Putamen (tissue), 1 donor: ENCODE results near the gene GTPBP3.
A peak's percentile ranks its signal among the peaks of the same experiment; 100 is the strongest.
"Not testable (repeated sequence)": the region's sequence is repeated elsewhere in the genome, so short reads cannot be mapped to it uniquely, and the experiment has no call there.

Experiments
- DNase-seq: peaks from one replicate; pipeline ENCODE4 v3.0.0-alpha.2; 2016; ENCODE audit warnings: low spot score

The GTPBP3 gene

DNA sequence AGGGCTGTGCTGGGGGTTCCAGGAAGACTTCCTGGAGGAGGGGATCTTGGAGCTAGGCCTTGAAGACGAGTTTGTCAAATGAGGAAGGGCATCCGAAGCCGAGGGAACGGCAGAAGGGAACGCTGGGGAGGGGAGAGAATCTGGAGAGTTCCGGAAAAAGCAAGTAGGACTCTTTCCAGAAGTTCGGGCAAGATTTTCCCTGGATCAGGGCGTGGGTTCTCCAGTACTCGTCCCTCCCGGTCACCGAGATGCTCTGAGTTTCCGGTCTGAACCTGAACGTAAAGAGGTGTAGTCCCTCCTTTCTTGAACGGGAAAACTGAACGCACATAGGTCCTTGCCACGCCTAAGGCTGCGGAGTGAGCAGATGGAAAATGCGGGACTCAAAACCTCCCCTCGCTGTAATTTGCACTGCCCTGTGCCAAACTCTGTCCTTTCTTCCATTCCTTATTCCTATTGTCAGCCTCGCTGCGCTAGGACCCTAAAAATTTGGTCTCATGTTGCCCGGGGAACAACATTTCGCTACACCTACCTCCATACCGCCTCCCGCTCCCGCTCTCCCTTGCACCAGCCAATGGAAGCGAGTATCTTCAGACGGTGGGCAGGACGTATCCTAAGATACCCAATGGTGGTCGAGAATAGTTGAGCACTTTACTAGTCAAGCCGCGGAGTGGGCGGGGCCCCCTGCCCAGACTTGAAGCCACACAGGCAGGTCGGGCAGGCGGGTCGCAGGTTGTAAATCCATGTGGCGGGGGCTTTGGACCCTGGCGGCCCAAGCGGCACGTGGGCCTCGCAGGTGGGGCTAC is at the start of gene GTPBP3:
TSS of gene GTPBP3 (plus strand) at position 682 of the 803 bp plus-strand sequence. CDS start at position 741, 59 bp downstream.
- peak; percentile 99 for DNase-seq

GRCh38 chr19:17289489-17289888 is 47.9 kb upstream of the GTPBP3 start:
- DNase-seq: no peak

GRCh38 chr19:17292301-17293074 is 44.9 kb upstream of the GTPBP3 start:
- no peak for DNase-seq

DNA sequence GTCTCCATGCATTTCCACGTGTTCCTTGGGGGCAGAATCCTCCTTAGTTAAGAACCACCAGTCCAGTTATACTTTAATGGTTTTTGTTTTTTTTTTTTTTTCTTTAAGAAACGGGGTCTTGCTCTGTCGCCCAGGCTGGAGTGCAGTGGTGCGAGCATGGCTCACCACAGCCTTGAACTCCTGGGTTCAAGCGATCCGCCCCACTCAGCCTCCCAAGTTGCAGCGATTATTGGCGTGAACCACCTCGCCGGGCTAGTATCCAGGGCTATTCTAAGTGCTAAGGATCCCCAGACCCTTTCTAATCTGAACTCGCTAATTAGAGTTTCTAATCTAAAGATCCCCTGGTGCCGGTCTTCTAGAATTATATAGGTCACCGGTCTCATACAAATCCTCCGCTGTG is 43.7 kb upstream of the GTPBP3 start:
- DNase-seq: no peak

DNA sequence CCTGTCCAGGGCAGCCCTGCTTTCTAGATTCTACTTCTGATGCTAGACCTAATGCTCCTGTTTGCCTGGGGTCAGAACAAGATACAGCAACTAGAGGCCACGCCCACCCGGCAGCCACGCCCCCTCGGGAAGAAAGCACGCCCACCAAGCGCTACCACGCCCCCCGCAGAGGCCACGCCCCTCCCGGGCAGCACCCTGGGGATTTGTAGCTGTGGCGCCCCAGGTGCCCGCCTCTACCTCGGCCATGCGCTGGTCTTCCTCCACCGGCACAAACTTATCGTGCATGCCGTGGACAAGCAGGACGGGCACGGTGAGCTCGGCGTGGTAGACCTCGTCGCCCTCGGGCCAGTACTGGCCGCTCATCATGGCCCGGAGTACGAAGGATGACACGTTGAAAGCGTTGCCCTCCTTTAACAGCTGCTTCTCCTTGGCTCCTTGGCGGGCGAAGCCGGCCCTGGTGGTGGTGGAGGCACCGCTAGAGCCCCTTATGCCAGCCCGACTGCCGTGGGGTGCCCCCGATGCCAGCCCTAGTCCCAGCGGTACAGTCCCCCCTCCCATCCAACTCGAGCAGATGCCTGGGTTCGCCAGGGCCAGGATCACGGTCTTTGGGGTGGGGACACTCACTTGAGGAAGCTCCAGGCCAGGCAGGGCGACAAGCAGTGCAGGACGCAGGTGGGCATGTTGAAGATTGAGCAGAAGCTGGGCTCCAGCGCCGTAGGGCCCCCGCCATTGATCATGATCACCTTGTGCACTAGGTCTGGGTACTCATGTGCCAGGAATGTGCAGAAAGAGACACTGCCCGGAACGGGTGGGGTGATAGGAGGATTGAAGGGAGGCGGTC is 43.1 kb upstream of the GTPBP3 start:
- DNase-seq: no peak

DNA sequence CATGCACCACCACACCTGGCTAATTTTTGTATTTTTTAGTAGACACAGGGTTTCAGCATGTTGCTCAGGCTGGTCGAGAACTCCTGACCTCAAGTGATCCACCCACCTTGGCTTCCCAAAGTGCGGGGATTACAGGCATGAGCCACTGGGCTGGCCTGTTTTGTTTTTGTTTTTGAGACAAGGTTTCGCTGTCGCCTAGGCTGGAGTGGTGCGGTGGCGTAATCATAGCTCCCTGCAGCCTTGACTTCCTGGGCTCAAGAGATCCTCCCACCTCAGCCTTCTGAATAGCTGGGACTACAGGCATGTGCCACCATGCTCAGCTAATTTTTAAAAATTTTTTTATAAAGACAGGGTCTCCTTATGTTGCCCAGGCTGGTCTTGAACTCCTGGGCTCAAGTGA is 41.8 kb upstream of the GTPBP3 start:
- not testable (repeated sequence) for DNase-seq

DNA sequence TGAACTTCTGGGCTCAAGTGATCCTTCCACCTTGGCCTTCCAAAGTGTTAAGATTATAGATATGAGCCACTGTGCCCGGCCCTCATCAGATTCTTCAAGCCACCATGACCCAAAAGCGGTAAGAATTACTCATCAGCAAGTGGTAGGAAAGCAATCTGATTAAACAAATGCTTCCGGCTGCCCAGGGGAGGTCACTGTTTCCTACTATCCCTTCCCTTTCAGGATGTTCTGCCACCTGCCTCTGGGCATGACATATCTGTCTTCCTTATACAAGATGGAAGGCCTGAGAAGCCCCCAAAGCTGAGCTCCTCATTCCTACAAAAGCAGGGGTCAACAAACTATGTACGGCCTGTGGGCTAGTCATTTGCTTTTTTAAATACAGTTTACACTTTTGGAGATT is 41.1 kb upstream of the GTPBP3 start:
- no peak for DNase-seq

GRCh38 chr19:17296976-17297375 is 40.4 kb upstream of the GTPBP3 start:
- DNase-seq: no peak

DNA sequence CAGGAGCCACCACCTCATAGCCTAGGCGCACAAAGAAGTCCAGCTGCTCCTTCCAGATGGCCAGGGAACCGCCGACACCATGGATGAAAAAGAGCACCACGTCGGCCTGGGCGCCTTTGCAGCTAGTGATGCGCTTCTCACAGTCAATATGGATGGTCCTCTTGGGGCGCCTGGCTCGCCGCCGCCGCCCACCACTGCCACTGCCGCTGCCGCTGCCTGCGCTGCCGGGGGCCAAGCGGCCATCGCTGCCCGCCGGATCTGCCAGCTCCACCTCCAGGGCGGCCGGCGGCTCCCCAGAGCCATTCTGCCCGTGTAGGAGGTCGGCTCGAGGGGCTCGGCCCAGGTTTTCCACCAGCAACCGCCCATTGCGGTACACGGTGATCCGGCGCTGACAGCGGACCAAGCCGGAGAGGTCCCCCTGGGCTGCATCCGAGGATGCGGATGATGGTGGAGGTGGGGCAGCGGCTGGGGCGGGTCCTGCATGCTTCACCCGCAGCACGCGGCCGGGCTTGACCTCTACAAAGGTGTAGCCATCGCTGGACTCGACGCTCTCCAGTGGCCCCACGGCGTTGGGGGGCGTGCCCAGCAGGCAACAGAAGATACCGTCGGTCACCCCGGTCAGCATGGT is 36.2 kb upstream of the GTPBP3 start:
- no peak for DNase-seq

DNA sequence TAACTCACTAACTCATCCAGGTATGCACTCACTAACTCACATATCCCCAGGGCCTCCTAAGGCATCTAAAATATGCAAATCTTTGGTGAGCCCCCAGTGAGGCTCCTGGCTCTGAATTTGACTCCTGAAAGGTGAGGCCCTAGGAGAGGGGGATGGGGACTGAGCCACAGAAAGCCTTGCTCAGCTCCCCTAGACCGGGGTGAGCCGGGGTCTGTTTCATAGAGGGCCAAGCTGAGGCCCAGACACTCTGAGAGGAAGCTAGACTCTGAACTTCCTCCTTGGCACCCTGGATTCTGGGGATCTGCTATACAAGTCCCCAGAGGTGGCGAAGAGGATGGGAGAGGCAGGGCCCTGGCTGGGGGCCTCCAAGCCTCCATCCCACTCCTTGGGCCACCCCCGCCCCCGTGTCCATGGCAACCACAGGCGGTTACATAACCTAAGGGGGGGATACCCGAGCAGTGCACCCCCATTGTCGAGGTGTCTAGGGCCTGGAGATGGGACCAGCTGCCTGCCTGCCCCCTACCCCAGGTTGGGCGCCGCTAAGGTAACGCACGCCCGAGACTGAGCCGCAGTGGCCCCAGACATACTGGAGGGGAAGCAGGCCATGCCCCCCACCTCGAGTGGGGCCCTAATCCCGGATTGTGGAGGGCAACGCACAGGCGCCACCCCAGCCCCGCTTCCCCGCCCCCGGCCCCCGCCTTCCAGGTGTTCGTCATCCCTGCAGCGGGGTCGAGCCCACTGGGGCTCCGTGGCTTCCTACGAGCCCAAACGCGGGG is 34.8 kb upstream of the GTPBP3 start:
- DNase-seq: peak; percentile 53

DNA sequence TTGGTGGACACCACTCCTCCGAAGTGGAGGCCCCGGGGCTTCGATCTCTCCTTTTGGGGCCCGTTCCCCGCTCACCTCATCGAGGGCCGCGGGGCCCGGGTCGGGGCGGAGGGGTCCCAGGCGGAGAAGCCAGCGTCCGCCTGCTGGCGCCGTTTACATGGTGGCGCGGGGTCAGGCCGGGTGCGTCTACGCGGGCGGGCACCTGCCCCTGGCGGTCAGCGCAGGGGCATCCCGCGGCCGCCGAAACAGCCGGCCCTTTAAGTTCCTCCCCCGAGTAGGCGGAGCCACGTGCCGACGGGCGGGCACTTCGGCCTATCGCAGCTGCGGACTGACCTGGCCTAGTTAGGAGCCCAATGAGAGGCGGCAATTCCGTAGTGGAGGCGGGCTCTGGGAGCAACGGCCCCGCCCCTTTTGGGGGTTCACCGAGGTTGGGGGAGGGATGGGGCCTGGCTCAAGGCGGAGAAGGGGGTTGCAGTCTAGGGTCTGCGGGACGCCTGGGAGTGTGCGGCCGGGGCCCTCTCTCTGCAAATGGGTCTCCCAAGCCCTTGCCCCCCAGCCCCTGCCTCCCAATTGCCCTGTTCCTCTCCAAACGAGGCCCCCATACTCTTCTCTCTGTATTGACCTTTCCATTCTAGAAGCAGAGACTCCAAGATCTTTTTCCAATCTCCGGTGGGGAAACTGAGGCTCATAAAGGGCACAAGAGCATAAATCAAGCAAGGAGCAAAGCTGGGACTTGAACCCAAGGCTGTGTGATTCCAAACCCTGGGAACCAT is 34.0 kb upstream of the GTPBP3 start, which contains the start of gene ABHD8:
TSS of gene ABHD8 (minus strand) at position 259 of the 773 bp plus-strand sequence. CDS start 1,809 bp downstream, outside the sequence.
- DNase-seq: peak; percentile 91

GRCh38 chr19:17303940-17304267 is 33.4 kb upstream of the GTPBP3 start:
- DNase-seq: no peak

DNA sequence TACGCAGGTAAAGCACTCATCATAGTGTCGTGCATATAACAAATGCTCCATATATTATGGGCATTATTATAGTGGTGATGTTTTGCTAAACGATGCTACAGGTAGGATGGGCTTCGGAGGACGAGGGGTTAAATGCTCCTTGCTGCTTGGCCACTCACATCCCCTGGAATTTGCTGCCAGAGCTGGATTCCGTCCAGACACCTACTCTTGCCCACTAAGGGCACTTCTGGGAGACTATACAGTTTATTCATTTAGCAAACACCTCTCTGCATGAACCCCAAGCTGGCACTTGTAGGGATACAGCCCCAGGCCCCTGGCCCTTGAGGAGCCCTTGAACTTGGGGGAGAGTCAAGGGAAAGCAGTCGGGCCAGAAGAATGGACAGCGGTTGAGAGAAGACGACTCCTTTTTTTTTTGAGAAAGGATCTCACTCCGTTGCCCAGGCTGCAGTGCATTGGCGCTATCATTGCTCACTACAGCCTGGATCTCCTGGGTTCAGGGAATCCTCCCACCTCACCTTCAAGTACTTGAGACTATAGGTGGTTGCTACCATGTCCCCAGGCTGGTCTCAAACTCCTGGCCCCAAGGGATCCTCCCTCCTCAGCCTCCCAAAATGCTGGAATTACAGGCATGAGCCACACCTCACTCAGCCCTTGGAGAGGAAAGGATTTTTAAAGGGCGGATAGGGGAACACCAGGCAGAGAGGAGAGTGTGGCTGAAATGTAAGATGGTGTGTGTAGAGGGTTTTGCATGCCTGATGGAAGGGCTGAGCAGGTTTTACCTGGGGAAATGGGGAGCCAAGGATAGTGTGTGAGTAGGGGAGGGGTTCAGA is 32.8 kb upstream of the GTPBP3 start:
- no peak for DNase-seq

- DNase-seq: no peak
Observed at GRCh38 chr19:17305216-17305516, 32.2 kb upstream of the GTPBP3 start.

- DNase-seq: peak; percentile 97
Observed at GRCh38 chr19:17305517-17306284, 31.7 kb upstream of the GTPBP3 start, which contains the start of gene MRPL34. Gene MRPL34 (plus strand): TSS chr19:17305872. CDS start chr19:17305893, 21 bp downstream.

- DNase-seq: no peak
Observed at GRCh38 chr19:17306285-17306714, 31.1 kb upstream of the GTPBP3 start.

DNA sequence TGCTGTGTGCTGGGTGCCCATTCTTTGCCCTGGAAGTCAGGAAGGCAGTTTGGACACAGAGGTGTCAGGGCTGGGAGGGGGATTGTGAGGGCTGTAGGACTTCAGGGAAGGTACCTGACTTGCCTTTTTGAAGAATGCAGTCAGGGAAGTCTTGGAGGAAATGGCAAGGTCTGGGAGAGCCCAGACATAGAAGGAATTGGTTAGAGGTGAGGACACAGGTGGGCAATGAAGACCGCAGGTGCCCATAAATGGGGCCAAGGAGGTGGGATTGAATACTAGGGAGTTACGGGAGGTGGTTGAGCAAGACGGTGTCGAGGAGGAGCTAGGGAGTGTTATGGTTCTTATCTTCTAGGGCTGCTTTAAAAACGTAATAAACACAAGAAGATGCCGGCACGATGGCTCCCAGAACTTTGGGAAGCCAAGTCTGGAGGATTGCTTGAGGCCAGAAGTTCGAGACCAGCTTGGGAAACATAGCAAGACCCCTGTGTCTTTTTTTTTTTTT is 29.4 kb upstream of the GTPBP3 start:
- DNase-seq: no peak

DNA sequence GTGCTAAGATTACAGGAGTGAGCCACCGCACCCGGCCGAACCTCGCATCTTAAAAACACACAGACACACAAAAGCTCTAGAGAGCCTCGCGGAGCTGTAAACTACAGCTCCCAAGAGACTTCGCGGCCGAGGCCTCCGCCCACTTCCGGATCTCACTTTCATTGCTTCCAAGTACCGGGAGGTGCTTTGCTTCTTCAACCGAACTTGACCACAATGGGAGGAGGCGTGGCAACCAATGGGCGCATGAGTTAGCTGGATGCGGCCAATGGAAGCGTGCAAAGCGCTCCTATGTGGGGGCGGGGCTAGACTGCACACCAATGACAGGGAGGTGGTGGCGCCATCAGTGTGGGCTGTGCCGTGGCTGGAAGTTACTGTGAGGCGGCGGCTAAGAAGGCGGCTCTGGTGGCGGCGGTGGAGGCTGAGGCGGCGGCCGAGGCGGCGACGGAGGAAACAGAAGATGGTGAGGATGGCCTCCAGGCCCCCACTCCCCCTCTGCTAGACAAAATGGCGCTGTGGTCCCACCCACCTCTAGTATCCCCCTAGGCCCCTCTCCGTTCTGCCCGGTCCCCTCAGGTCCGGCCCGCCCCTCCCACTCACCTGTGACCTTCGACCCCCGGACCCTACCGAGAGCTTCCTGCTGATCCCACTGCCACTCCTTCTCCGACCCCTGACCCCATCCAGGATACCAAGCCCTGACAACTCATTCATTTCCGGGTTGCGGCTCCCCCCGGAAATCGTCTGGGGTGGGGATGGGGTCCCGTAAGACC is 28.0 kb upstream of the GTPBP3 start, which contains the start of gene DDA1:
TSS of gene DDA1 (plus strand) at position 366 of the 767 bp plus-strand sequence. CDS start at position 458, 92 bp downstream.
- peak; percentile 99 for DNase-seq
